Measurements from ENCODE around the gene CPSF3.
A peak's percentile ranks its signal among the peaks of the same experiment; 100 is the strongest.

The CPSF3 gene

DNA sequence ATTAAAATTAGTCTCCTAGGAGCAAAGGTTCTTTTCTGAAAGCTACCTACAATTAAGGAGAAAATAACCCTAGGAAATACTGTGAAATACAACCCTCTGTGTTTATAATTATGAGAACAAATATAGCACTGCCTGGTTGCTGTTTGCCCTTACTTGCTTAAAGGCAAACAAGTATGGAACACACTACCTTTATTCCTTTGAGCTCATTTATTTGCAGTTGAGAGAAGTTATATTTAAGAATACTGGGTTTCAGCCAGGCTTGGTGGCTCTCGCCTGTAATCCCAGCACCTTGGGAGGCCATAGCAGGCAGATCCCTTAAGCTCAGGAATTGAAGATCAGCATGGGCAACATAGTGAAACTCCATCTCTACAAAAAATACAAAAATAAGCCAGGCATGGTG is 27.8 kb downstream of the CPSF3 start:
- H3K9me3 Mint-ChIP-seq = no peaks in the 10 kb centered on the region
- peaks cover 24% of the 10 kb centered on the region for H3K36me3 Mint-ChIP-seq
- no peak for DNase-seq
- H3K27me3 Mint-ChIP-seq = no peaks in the 10 kb centered on the region
- no peak overlapping the region for H3K27ac Mint-ChIP-seq
- no peaks in the 10 kb centered on the region for H3K4me1 Mint-ChIP-seq
- CTCF ChIA-PET = no interaction called here
- no peak overlapping the region for H3K4me3 Mint-ChIP-seq

DNA sequence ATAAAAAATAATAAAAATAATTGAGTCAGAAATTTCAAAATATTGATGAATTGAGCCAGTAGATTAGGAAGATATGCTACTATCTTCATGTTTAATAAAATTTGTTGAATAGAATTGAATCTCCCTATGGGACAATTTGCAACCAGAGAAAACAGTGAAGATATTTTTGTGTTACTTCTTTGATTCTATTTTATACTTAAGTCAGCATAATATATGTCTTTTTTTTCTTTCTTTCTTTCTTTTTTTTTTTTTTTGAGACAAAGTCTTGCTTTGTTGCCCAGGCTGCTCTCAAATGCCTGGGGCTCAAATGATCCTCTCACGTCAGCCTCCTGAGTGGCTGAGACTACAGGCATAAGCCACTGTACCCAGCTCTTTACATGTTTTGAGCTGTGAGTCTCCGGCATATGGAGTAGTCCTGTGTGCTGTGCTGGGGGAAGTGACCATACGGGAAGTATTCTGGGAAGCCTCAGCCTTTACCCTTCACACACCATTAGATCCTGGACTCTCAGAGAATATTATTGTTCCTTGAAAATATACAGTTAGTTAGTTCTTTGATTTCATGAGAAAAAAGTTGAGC is 37.1 kb downstream of the CPSF3 start:
- no peaks in the 10 kb centered on the region for H3K9me3 Mint-ChIP-seq
- H3K36me3 Mint-ChIP-seq = peaks cover 25% of the 10 kb centered on the region
- CTCF ChIA-PET = no interaction called here
- no peak overlapping the region for H3K27ac Mint-ChIP-seq
- H3K27me3 Mint-ChIP-seq = no peaks in the 10 kb centered on the region
- DNase-seq = no peak
- no peak overlapping the region for H3K4me3 Mint-ChIP-seq
- H3K4me1 Mint-ChIP-seq = no peaks in the 10 kb centered on the region

DNA sequence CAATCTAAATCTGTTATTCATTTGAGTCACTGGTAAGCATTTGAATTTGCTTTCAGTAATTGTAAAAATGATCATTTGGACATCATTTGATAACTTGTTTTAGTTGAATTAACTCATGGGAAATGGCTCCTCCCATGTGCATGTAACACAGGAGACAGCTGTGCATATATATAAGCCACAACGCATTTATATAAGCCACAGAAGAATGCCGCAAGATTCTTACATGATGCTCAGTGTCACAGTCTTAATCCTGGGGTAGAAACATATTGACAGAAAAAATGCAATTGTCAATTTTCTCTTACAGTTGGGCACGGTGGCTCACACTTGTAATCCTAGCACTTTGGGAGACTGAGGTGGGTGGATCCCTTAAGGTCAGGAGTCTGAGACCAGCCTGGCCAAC is 37.6 kb downstream of the CPSF3 start:
- CTCF ChIA-PET = no interaction called here
- H3K27ac Mint-ChIP-seq = no peak overlapping the region
- no peak for DNase-seq
- H3K27me3 Mint-ChIP-seq = no peaks in the 10 kb centered on the region
- peaks cover 30% of the 10 kb centered on the region for H3K36me3 Mint-ChIP-seq
- no peaks in the 10 kb centered on the region for H3K9me3 Mint-ChIP-seq
- no peak overlapping the region for H3K4me3 Mint-ChIP-seq
- no peaks in the 10 kb centered on the region for H3K4me1 Mint-ChIP-seq

DNA sequence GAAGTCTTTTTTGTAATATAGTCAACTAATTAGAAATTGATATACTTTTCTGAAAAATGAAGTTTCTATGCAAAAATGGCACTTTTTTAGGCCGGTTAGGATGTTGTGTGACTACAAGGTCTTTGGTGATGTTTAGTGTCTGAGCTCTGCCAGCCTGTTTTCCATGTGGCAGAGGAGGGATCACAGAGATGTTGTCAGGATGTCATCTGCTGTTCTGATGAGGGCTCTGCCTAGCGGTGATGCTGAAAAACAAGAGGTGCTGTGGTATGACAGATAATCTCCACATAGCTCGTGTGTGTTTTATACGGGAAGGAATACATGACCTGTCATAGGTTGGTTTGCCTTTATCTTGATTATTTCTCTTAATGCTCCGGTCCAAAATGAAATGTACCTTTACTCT is 38.9 kb downstream of the CPSF3 start:
- no peaks in the 10 kb centered on the region for H3K27me3 Mint-ChIP-seq
- DNase-seq = no peak
- H3K27ac Mint-ChIP-seq = no peak overlapping the region
- CTCF ChIA-PET = no interaction called here
- H3K4me1 Mint-ChIP-seq = no peaks in the 10 kb centered on the region
- peaks cover 32% of the 10 kb centered on the region for H3K36me3 Mint-ChIP-seq
- no peaks in the 10 kb centered on the region for H3K9me3 Mint-ChIP-seq
- H3K4me3 Mint-ChIP-seq = no peak overlapping the region

DNA sequence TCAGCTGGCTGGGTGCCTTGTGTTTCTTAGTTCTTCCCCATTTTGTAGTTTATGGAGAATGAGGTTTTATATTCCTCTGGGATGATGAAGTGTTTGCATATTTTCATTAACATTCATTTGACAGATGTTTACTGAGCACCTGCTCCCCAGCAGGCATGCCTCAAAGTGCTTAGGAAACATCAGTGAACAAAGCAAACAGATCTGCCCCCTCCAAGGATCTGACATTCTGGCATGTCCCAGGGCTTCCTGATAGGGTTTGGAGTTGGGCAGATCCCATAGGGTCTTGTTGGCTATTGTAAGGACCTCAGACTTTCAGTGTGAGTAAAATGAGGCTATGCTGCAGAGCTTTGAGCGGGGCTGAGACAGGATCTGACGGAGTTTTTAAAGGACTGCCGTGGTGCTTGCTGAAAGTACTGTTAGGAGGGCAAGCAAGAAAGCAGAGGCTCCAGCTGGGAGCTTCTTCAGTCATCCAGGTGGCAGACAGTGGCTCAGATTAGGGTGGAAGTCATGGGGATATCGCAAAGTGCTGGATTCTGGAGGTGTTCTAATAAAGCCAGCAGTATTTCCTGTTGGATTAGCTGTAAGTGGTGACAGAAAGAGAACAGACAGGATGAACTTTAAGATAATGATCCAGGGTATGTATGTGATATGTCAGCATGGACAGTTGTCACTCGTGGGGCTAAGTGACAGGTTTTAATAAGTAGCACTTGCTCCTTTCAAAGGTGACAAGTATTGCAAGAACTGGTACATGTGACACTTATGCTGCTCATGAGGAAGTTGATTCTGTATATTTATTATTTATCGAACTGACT is 39.6 kb downstream of the CPSF3 start:
- H3K4me3 Mint-ChIP-seq = no peak overlapping the region
- H3K9me3 Mint-ChIP-seq = no peaks in the 10 kb centered on the region
- no peaks in the 10 kb centered on the region for H3K27me3 Mint-ChIP-seq
- peaks cover 36% of the 10 kb centered on the region for H3K36me3 Mint-ChIP-seq
- H3K27ac Mint-ChIP-seq = no peak overlapping the region
- H3K4me1 Mint-ChIP-seq = no peaks in the 10 kb centered on the region
- no peak for DNase-seq
- CTCF ChIA-PET = no interaction called here

DNA sequence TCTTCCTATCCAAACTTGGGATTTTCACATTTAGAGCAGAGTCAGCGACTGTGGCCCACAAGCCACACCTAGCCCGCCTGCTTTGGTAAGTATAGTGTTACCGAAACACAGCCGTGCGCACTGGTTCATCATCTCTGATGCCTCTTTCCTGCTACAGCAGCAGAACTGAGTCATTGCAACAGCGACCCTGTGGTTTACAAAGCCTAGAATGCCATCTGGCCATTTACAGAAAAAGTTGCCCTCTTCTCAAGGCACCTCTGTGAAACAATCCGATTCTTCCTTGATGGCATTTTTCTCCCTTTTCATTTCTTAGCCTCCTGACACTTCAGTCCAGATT is 40.2 kb downstream of the CPSF3 start:
- DNase-seq = no peak
- Mint-ChIP-seq H3K4me1 (no peaks in the 10 kb centered on the region), H3K27ac (no peak overlapping the region), H3K27me3 (no peaks in the 10 kb centered on the region), H3K4me3 (no peak overlapping the region), H3K9me3 (no peaks in the 10 kb centered on the region), H3K36me3 (peaks cover 36% of the 10 kb centered on the region)
- CTCF ChIA-PET = no interaction called here

DNA sequence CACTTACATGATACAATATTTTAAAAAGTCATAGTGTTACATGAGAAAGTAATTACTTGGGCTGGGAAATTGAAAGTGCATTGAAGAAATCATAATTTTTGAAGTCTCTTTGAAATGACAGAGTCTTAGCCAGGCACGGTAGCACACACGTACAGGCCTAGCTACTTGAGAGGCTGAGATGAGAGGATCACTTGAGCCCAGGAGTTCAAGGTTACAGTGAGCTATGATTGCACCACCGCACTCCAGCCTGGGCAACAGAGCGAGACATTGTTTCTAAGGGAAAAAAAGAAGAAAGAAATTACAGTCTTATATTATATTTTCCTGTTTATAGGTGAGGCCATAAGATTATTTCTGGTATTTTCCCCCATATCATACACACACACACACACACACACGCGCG is 41.7 kb downstream of the CPSF3 start:
- H3K4me3 Mint-ChIP-seq = no peak overlapping the region
- no peaks in the 10 kb centered on the region for H3K27me3 Mint-ChIP-seq
- no peak overlapping the region for H3K27ac Mint-ChIP-seq
- DNase-seq = no peak
- peaks cover 32% of the 10 kb centered on the region for H3K36me3 Mint-ChIP-seq
- CTCF ChIA-PET = interaction anchor here (1.4 kb wide), 1 partner anchor 11 kb away, joined by 5 read pairs; no protein-coding TSS in a partner anchor
- H3K9me3 Mint-ChIP-seq = no peaks in the 10 kb centered on the region
- no peaks in the 10 kb centered on the region for H3K4me1 Mint-ChIP-seq

DNA sequence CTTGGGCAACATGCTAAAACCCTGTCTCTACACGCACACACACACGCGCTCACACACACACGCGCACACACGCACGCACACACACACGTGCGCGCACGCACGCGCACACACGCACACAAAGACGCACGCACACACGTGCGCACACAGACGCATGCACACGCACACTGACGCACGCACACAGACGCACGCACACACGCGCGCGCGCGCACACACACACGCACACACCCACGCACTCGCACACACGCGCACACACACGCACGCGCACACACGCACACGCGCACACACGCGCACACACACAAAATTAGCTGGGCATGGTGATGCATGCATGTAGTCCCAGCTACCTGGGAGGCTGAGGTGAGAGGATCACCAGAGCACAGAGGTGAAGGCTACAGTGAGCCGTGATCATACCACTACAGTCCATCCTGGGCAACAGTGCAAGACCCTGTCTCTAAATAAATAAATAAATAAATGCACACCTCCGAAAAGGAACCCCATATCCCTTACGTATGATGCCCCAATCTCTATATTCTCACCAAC is 42.8 kb downstream of the CPSF3 start:
- Mint-ChIP-seq H3K9me3 (no peaks in the 10 kb centered on the region), H3K4me1 (no peaks in the 10 kb centered on the region), H3K27me3 (no peaks in the 10 kb centered on the region), H3K4me3 (no peak overlapping the region), H3K36me3 (peaks cover 28% of the 10 kb centered on the region), H3K27ac (no peak overlapping the region)
- CTCF ChIA-PET = interaction anchor here (1.4 kb wide), 1 partner anchor 12 kb away, joined by 5 read pairs; no protein-coding TSS in a partner anchor
- DNase-seq = no peak

DNA sequence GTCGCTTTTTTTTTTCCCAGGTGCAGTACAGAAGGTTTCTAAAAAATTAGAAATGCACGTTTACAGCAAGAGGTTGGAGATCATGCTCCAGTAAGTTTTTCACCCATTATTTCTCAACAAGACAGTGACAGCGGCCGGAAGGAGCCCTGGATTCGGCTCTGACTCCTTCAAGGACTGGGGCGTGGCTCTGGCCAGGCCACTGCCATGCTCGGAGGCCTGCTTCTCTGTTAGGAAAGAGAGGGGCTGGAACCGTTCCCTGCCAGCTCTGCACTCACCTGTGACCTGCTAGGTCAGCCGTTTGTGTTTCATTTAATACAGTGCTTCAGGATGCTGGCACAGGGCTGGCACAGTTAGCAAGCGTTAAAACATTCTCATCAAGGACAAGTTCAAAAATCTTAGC is 44.2 kb downstream of the CPSF3 start:
- no peak overlapping the region for H3K4me3 Mint-ChIP-seq
- no peak for DNase-seq
- no peaks in the 10 kb centered on the region for H3K27me3 Mint-ChIP-seq
- peaks cover 4% of the 10 kb centered on the region for H3K4me1 Mint-ChIP-seq
- H3K27ac Mint-ChIP-seq = no peak overlapping the region
- no peaks in the 10 kb centered on the region for H3K9me3 Mint-ChIP-seq
- CTCF ChIA-PET = no interaction called here
- H3K36me3 Mint-ChIP-seq = peaks cover 36% of the 10 kb centered on the region

DNA sequence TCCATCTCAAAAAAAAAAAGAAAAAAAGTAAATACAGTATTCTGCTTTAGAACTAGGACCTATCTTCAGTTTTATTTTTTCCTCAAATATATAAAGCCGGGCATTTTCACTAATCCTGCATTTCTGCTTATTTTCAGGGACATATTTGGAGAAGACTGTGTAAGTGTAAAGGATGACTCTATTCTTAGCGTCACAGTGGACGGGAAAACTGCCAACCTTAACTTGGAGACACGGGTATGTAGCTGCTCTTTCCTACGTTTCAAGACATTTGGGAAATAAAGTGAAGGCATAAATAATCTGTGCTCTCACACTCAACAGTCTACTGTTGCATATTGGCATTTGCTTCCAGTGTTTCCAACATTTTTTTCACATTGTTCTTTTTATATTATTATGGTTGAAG is 47.8 kb downstream of the CPSF3 start:
- CTCF ChIA-PET = no interaction called here
- Mint-ChIP-seq H3K27ac (no peak overlapping the region), H3K4me3 (no peak overlapping the region), H3K4me1 (peaks cover 27% of the 10 kb centered on the region), H3K9me3 (no peaks in the 10 kb centered on the region), H3K36me3 (peaks cover 40% of the 10 kb centered on the region), H3K27me3 (no peaks in the 10 kb centered on the region)
- no peak for DNase-seq

DNA sequence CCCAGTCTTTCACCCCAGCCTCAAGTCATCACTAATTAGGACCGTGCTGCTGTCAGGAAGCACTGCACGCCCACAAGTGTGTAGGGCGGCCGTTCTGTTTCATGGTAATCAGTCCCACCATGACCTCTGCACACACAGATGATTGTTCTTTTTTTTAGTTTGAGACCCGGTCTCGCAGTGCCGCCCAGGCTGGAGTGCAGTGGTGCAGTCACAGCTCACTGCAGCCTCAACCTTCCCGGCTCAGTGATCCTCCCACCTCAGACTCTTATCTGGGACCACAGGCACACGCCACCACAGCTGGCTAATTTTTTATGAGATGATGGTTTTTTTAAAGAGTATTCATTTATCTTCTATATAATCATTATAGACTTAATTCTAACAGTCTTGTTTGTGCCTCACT is 49.1 kb downstream of the CPSF3 start:
- H3K36me3 Mint-ChIP-seq = peaks cover 42% of the 10 kb centered on the region
- H3K9me3 Mint-ChIP-seq = no peaks in the 10 kb centered on the region
- H3K4me1 Mint-ChIP-seq = peaks cover 38% of the 10 kb centered on the region
- no peaks in the 10 kb centered on the region for H3K27me3 Mint-ChIP-seq
- DNase-seq = no peak
- CTCF ChIA-PET = no interaction called here
- H3K27ac Mint-ChIP-seq = peak overlapping the region; percentile 7
- peak overlapping the region; percentile 74 for H3K4me3 Mint-ChIP-seq

DNA sequence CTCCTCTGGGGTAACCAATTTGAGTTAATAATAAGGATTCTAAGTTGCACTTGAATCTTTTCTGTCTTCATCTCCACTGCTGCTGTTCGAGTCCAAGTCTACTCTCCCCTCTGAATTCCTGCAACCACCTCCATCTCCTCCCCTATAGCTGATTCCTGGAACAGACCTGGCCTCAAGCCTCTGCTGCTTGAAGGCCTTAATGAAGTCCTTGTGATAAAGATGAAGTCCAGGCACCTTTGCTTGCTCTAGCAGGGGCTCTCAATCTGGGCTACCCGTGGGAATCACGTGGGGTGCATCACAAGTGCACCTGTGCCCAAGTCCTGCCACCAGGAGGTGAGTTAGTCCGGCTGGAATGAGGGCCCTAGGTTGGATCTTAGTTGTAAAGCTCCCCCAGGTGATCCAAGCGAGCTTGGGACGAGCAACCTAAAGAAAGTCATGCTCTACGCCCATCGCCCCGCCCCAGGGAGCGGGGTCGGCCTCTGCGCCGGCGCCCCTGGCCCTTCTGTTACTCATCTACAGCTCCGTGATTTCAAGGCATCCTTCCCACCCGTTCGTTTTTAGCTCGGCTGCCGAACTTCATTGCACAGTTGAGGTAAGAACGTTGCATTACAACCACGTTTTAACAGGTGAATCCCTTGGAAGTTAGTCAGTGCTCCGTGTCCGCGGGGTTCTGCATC is 50.0 kb downstream of the CPSF3 start:
- Mint-ChIP-seq H3K9me3 (no peaks in the 10 kb centered on the region), H3K27ac (peak overlapping the region; percentile 89), H3K4me3 (peak overlapping the region; percentile 74), H3K4me1 (peaks cover 46% of the 10 kb centered on the region), H3K27me3 (no peaks in the 10 kb centered on the region), H3K36me3 (peaks cover 41% of the 10 kb centered on the region)
- no peak for DNase-seq
- CTCF ChIA-PET = interaction anchor here (0.8 kb wide), 1 partner anchor 9 kb away, joined by 3 read pairs; no protein-coding TSS in a partner anchor

DNA sequence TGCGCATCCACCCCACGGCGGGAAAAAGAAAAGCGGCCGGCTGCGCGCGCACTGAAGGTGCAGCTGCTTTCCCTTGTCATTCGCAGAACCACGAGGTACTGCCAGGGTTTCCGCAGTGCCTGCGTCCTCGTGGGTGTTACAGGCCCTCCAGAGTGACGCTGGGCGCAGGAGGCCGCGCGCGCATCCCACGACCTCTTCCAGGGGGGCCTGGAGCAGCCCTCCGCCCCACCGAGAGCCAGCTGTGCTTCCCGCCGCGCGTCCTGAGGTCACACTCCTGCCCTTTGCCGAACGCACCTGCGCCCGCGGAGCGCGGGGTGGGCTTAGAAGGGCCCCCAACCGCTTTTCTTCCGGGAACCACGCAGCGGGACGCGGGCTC is 50.5 kb downstream of the CPSF3 start:
- H3K27me3 Mint-ChIP-seq = no peaks in the 10 kb centered on the region
- peak overlapping the region; percentile 89 for H3K27ac Mint-ChIP-seq
- peaks cover 45% of the 10 kb centered on the region for H3K36me3 Mint-ChIP-seq
- CTCF ChIA-PET = interaction anchor here (0.8 kb wide), 1 partner anchor 8 kb away, joined by 3 read pairs; no protein-coding TSS in a partner anchor
- peak overlapping the region; percentile 74 for H3K4me3 Mint-ChIP-seq
- H3K9me3 Mint-ChIP-seq = no peaks in the 10 kb centered on the region
- peaks cover 51% of the 10 kb centered on the region for H3K4me1 Mint-ChIP-seq
- DNase-seq = peak; percentile 82

DNA sequence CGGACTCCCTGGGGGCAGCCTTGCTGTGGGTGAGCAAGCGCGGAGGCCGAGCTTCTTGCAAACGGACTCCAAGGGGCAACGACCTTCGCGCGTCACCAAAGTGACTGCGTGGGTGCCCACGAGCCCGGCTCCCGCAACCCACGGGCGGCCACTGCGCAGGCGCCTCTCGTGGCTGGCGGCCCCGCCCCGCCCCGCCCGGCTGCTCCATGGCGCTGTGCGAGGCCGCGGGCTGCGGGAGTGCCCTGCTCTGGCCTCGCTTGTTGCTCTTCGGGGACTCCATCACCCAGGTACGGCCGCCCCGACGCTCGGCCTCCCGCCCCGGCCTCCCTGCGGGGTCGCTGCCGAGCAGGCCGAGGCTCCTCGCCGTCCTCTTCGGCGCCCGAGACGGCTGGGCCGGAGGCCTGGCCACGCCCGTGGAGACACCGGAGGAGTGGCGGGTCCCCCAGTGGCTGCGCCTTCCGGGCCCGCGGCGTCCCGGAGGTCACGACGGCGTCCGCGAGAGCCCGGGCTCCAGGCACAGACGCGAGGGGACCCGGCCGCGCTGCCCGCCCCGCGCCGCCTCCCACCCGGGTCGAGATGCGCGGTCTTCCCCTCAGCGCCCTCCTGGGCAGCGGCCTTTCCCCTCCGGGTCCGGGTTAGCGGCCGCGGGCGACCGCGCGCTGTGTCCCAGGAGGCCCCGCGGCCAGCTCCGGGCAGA is 51.1 kb downstream of the CPSF3 start, which contains the start of gene IAH1:
IAH1 (plus strand) TSS at position 191 of the 697 bp plus-strand sequence; CDS start at position 207, 16 bp downstream.
- DNase-seq = peak; percentile 78
- Mint-ChIP-seq H3K36me3 (peaks cover 48% of the 10 kb centered on the region), H3K27me3 (no peaks in the 10 kb centered on the region), H3K4me3 (peak within 1 kb of the TSS; percentile 76), H3K27ac (peak within 1 kb of the TSS; percentile 89), H3K9me3 (no peaks in the 10 kb centered on the region), H3K4me1 (peaks cover 51% of the 10 kb centered on the region)
- CTCF ChIA-PET = interaction anchor here (0.8 to 1.7 kb wide), 4 partner anchors 8 to 82 kb away, joined by 3 to 4 read pairs (median 3); no protein-coding TSS in a partner anchor
